ENCODE data around the gene ARHGEF37. TPM values are rescaled to one million over a fixed set of nuclear protein-coding genes. Genes with fewer than 3 reads are reported as not detected.
"Not testable (repeated sequence)": the region's sequence is repeated elsewhere in the genome, so short reads cannot be mapped to it uniquely, and the experiment has no call there.

Gene ARHGEF37
- total RNA-seq, 4 donors from 2014 or later: 45.4 to 75.3 (median 65.3) TPM

- Histone ChIP-seq H3K27ac (no peak overlapping the region), H3K4me1 (peaks cover 43% of the 10 kb centered on the region), H3K27me3 (no peaks in the 10 kb centered on the region), H3K36me3 (no peaks in the 10 kb centered on the region), H3K9me3 (no peaks in the 10 kb centered on the region), H3K4me3 (no peak overlapping the region)
- 69% methylated on average over 2 of the region's 2 CpGs for WGBS
- DNase-seq (ENCODE audit: low spot score in 2 of 2): no peak
- no peak for TF ChIP-seq CTCF (IDR thresholded peaks at IDR 0.05)
- no peak for TF ChIP-seq POLR2AphosphoS5 (IDR thresholded peaks at IDR 0.05)
- TF ChIP-seq POLR2A (IDR thresholded peaks at IDR 0.05): no peak
- TF ChIP-seq EP300 (IDR thresholded peaks at IDR 0.05): no peak
Observed at GRCh38 chr5:149559706-149560105, 21.6 kb upstream of the ARHGEF37 start.

- H3K4me3 ChIP-seq: no peak overlapping the region
- TF ChIP-seq EP300 (IDR thresholded peaks at IDR 0.05) (no peak), POLR2A (IDR thresholded peaks at IDR 0.05) (no peak), CTCF (IDR thresholded peaks at IDR 0.05) (no peak), POLR2AphosphoS5 (IDR thresholded peaks at IDR 0.05) (peak in 2 of 3 donors; percentile 36 to 49)
- no peak for DNase-seq (ENCODE audit: low spot score in 2 of 2)
- H3K4me1 ChIP-seq: peaks cover 50% of the 10 kb centered on the region
- WGBS: 27% methylated on average over 2 of the region's 2 CpGs
- no peaks in the 10 kb centered on the region for H3K36me3 ChIP-seq
- H3K27me3 ChIP-seq: no peaks in the 10 kb centered on the region
- H3K27ac ChIP-seq: peak overlapping the region; percentile 72
- H3K9me3 ChIP-seq: no peaks in the 10 kb centered on the region
Observed at GRCh38 chr5:149561848-149562247, 19.4 kb upstream of the ARHGEF37 start.

- peaks cover 50% of the 10 kb centered on the region for H3K4me1 ChIP-seq
- H3K9me3 ChIP-seq: no peaks in the 10 kb centered on the region
- H3K36me3 ChIP-seq: no peaks in the 10 kb centered on the region
- H3K4me3 ChIP-seq: no peak overlapping the region
- H3K27ac ChIP-seq: peak overlapping the region; percentile 72
- WGBS: 45% methylated on average over 2 of the region's 2 CpGs
- TF ChIP-seq CTCF (IDR thresholded peaks at IDR 0.05) (no peak), POLR2AphosphoS5 (IDR thresholded peaks at IDR 0.05) (no peak), EP300 (IDR thresholded peaks at IDR 0.05) (no peak), POLR2A (IDR thresholded peaks at IDR 0.05) (no peak)
- H3K27me3 ChIP-seq: no peaks in the 10 kb centered on the region
- no peak for DNase-seq (ENCODE audit: low spot score in 2 of 2)
Observed at GRCh38 chr5:149563466-149563865, 17.8 kb upstream of the ARHGEF37 start.

- not testable (repeated sequence) for H3K27me3 ChIP-seq; DNase-seq (ENCODE audit: low spot score in 2 of 2); H3K36me3 ChIP-seq; H3K27ac ChIP-seq; H3K9me3 ChIP-seq
- WGBS: 45% methylated on average over 15 of the region's 15 CpGs
- peak overlapping the region; percentile 12 for H3K4me3 ChIP-seq
- peaks cover 50% of the 10 kb centered on the region for H3K4me1 ChIP-seq
- peak; percentile 47 to 53 for TF ChIP-seq CTCF (IDR thresholded peaks at IDR 0.05)
Observed at GRCh38 chr5:149564542-149565140, 16.7 kb upstream of the ARHGEF37 start.

GRCh38 chr5:149567226-149567625 is 14.1 kb upstream of the ARHGEF37 start:
- no peak for DNase-seq (ENCODE audit: low spot score in 2 of 2)
- H3K9me3 ChIP-seq: no peaks in the 10 kb centered on the region
- H3K4me3 ChIP-seq: no peak overlapping the region
- H3K27ac ChIP-seq: no peak overlapping the region
- no peaks in the 10 kb centered on the region for H3K36me3 ChIP-seq
- peaks cover 31% of the 10 kb centered on the region for H3K4me1 ChIP-seq
- WGBS: 78% methylated on average over 1 of the region's 1 CpG
- H3K27me3 ChIP-seq: no peaks in the 10 kb centered on the region
- TF ChIP-seq POLR2A (IDR thresholded peaks at IDR 0.05) (no peak), EP300 (IDR thresholded peaks at IDR 0.05) (no peak), CTCF (IDR thresholded peaks at IDR 0.05) (no peak), POLR2AphosphoS5 (IDR thresholded peaks at IDR 0.05) (no peak)
